Activated CD4-positive, alpha-beta T cell treated with anti-CD3 and anti-CD28 coated beads, Interleukin-2, Interleukin-4, amounts not matched to agents 100 ng/mL and 50 ng/mL, durations not matched to agents 16 hours and 8 hours (primary cell): Measurements from ENCODE around the gene CAT.
A peak's percentile ranks its signal among the peaks of the same experiment; 100 is the strongest.
"Not testable (repeated sequence)": the region's sequence is repeated elsewhere in the genome, so short reads cannot be mapped to it uniquely, and the experiment has no call there.

Source experiments
- DNase-seq: peaks from one replicate; pipeline ENCODE4 v3.0.0-alpha.2; 2020; ENCODE audit warnings: low spot score

CAT gene

DNA sequence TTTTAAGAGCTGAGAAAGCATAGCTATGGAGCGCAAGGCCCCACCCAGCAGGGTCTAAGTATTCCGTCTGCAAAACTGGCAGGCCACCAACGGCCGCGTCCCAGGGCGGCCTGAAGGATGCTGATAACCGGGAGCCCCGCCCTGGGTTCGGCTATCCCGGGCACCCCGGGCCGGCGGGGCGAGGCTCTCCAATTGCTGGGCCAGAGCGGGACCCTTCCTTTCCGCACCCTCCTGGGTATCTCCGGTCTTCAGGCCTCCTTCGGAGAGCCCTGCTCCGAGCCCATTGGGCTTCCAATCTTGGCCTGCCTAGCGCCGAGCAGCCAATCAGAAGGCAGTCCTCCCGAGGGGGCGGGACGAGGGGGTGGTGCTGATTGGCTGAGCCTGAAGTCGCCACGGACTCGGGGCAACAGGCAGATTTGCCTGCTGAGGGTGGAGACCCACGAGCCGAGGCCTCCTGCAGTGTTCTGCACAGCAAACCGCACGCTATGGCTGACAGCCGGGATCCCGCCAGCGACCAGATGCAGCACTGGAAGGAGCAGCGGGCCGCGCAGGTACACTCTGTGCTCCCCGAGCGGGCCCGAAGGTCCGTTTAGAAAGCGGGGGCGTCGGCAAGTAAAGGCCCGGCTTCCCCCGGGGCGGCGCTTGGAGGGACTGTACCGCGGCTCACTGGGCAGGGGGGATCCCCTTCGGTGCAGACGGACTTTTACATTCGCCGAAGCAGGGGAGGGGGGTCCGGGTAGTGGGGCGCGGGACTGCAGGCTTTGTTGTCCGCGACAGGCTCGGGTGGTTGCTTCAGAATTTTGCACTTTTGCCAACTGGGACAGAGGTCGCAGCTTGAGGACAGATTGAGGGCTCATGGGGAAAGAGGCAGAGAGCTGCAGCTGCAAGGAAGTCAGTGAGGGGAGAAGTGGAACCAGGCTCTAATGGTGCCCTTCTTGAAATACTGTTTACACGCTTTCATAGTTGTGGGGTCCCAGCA, at the start of gene CAT:
TSS of gene CAT (plus strand) at position 406 of the 979 bp plus-strand sequence. CDS start at position 486, 80 bp downstream.
- peak; percentile 98 for DNase-seq

DNA sequence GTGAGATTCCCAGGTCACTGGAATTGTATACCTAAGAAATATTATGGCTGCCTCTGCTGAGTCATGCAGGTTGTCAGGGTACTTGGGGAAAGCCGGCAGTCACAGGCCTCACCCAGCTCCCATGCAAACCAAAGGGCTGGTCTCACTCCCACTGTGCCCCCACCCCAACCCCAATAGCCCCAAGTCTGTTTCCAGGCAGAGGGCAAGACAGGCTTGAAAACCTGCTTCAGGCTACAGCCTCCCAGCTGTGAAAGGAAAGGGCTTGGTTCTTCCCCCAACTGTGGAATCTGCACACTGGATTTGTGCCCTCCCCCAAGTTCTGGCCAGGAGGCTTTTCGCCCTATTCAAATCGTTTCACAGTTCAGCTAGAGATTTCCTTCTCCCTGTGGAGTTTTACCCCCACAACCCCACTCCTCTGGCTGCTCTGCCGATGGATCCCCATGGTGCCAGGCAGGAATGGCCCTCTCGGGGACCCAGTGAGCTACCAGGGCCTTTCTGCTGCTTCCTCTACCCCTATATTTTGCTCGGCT, 43.9 kb upstream of the CAT start:
- DNase-seq, result no peak

GRCh38 chr11:34395916-34396550, 42.7 kb upstream of the CAT start:
- no peak for DNase-seq

DNA sequence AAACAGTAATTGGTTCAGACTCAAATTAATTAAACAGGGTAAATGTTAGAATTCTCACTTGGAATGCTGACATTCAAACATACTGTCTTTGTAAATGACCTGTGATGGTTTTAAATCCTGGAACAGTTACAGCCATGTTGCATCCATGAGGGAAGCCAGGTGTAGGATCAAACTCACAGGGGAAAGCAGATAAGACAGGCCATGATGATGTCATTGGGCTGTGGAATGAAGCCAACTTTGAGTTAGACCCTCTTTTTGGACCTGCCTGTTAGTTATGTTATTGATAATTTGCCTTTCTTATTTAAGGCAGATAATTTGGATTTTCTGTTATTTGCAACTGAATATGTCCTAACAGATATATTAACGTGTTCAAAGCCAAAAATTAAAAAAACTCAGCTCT, 41.6 kb upstream of the CAT start:
- DNase-seq, result no peak

DNA sequence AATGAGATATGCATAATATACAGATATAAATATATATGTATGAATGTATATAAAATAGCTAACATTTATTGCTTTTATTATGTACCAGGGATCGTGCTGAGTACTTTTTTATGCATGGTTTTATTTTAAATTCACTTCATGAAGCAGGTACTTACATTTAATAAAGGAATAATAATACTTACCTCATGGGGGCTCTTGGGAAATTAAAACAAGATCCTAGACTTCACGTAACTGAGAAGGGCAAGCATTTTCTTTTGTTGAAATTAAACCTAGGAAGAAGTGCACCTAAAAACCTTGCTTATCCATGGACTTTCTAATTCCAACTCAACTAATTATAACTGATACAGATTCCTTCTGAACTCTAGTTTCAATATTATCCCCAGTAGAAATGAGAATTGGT, 40.9 kb upstream of the CAT start:
- DNase-seq, result no peak

GRCh38 chr11:34403431-34403830, 35.3 kb upstream of the CAT start:
- no peak for DNase-seq

DNA sequence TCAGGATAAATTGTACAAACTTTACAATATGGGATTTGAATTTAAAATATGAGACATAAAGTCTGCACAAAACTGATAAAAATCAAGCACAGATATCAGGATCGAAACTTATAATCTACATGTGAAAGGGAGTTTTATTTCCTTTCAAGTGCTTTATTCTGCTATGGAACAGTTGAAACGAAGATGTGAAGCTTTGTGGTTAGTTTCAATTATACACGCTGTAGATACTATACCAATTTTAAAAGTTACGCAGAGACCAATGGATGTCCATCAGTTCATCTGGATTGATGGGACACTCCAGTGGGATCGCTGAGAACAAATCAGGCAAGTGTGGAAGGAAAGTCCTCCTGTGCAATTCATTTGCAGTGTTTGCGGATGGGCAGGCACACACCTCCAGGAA, 34.5 kb upstream of the CAT start:
- no peak for DNase-seq

DNA sequence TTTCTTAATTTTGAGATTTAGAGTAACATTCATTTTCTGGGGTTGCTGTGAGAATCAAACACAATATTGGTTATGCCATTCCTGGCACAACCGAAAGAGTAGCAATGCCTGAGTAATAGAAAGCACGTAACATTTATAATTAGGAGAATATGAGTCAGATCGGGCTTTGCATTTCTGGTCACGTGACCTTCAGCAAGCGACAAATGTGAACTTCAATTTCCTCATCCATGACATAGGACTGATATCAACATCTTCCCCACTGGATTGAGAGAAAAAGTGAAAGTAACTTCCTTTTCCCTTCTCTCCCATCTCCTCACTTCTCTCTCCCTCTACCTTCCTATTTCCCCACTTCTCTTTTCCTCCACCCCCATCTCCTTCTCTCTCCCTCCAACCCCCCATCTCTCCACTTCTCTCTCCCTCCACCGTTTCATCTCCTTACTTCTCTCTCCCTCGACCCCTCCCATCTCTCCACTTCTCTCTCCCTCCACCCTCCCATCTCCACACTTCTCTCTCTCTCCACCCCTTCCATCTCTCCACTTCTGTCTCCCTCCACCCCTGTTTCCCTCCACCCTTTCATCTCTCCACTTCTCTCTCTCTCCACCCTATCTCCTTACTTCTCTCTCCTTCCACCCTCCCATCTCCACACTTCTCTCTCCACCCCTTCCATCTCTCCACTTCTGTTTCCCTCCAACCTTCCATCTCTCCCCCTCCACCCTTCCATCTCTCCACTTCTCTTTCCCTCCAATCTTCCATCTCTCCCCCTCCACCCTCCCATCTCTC, 33.5 kb upstream of the CAT start:
- peak; percentile 40 for DNase-seq

GRCh38 chr11:34406413-34406812, 32.3 kb upstream of the CAT start:
- DNase-seq, result no peak

GRCh38 chr11:34407121-34407813, 31.5 kb upstream of the CAT start:
- no peak for DNase-seq

GRCh38 chr11:34408580-34409172, 30.1 kb upstream of the CAT start:
- no peak for DNase-seq

DNA sequence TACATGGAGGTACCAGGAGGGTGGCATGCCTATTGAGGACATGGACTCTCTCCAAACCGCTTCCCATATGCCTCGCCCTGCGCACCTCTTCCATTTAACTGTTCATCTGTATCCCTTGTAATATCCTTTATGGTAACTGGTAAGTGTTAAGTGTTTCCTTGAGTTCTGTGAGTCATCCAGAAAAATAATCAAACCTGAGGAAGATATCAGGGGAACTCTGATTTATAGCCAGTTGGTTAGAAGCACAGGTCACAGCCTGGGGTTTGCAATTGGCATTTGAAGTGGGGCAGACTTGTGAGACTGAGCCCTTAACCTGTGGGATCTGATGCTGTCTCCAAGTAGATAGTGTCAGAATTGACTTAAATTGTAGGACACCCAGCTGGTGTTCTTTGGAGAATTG, 27.6 kb upstream of the CAT start:
- DNase-seq, result no peak

DNA sequence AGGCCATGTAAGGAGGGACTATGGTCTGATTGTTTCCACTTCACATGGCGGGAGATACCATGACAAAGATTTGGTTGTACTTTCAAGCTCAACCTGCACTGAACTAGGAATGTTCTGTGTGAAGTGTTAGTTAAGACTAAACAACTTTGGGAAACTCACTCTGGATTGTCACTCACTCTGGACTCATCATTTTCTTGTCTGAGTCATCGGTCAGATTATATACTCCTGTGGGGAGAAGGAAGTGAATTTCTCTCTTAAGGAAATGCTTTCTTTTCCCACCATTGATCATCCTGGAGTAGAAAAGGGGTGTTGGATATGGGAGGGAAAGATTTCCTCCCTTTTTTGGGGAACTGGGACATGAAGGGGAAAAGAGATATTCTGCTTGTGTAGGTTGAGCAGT, 26.9 kb upstream of the CAT start:
- no peak for DNase-seq

DNA sequence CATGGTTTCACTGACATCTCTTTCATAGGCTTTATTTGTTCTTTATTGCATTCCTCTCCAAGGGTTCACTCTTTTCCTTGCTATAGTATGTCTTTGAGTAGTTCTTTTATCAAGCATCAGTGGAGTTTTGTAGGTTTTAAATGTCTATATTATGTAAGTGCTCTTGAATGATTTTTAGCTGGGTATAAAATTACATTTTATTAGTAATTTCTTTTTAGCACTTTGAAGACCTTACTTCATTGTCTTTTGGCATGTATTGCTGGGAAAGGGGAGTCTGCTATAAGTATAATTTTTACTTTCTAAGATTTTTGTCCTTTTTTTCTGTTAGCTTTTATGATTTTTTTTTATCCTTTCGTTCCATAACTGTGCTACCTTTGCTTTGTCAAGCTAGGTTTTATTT, 25.5 kb upstream of the CAT start:
- no peak for DNase-seq

- no peak for DNase-seq
These were observed 23.2 kb upstream of the CAT start for GRCh38 chr11:34415538-34415937.

- DNase-seq, result no peak
These were observed 22.6 kb upstream of the CAT start for GRCh38 chr11:34416088-34416487.

- DNase-seq, result no peak
These were observed 22.0 kb upstream of the CAT start for GRCh38 chr11:34416766-34417165.

GRCh38 chr11:34417202-34417601, 21.5 kb upstream of the CAT start:
- DNase-seq, result no peak

DNA sequence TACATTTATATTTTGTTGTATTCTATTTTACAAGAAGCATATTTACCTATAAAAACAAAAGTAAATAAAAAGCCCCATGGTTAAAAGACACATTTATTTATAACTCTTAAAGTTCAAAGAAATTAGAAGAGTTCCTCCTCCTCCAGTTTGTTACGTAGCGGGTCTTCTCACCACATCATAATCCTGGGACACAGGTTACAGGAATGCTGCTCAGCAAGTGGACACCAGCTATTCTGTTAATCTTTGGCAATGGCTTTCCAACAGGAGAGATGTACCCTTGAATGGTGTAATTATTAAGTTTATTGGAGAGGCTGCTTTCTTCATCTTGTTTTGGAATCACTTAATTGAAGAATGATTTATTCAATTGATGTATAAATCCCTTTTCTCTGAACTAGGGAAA, 19.6 kb upstream of the CAT start:
- no peak for DNase-seq

DNA sequence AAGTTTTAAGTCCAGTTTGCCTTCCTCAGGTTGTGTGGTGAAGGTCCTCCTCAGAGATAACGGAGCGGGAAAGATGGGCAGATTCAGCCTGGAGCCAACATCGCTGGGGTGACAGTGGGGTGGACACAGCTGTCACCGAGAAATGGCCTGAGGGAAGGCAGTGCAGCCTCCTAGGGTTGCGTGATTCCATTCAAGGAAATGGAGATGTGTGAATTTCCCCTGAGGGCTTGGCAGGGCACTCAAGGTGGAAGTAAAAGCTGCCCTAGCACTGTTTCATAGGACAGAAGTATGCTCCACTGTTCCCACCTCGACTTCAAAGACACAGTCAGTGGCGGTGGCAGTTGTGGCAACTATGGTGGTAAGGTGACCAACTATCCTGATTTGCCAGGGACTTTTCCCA, 15.4 kb upstream of the CAT start:
- DNase-seq, result no peak

DNA sequence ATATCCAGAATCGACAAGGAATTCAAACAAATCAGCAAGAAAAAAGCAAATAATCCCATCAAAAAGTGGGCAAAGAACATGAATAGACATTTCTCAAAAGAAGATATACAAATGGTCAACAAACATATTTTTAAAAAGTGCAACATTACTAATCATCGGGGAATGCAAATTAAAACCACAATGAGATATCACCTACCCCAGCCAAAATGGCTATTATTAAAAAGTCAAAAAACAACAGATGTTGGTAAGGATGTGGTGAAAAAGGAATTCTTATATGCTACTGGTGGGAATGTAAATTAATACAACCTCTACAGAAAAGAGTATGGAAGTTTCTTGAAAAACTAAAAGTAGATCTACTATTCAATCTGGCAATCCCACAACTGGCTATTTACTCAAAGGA, 13.9 kb upstream of the CAT start:
- DNase-seq, result not testable (repeated sequence)
